Breast epithelium (tissue), 3 donors: ENCODE measurements around the gene LMTK2.

Experiments used
- CTCF ChIP-seq, 3 donors: fragments of 450-650 bp; IDR thresholded peaks; one replicate each; pipeline ENCODE4 v1.5.1; 2016 to 2017; ENCODE audit warnings: antibody characterized with exemption in 3 of 3, mild to moderate bottlenecking in 3 of 3, moderate library complexity in 3 of 3
- POLR2A ChIP-seq: fragments of 450-650 bp; IDR thresholded peaks from one replicate; pipeline ENCODE4 v1.6.1; 2016; ENCODE audit warnings: antibody characterized with exemption, mild to moderate bottlenecking, moderate library complexity
- POLR2AphosphoS5 ChIP-seq, 3 donors: sonication (generic); formaldehyde crosslinking; IDR thresholded peaks; one replicate each; pipeline ENCODE4 v1.6.1; 2017; ENCODE audit warnings: antibody characterized with exemption in 3 of 3

- TF ChIP-seq CTCF (IDR thresholded peaks at IDR 0.05) (no peak), POLR2A (no peak), POLR2AphosphoS5 (IDR thresholded peaks at IDR 0.05) (no peak)
Observed at GRCh38 chr7:98168904-98169621, 62.4 kb downstream of the LMTK2 start.
